ENCODE results near the gene KDM2B.

DNA sequence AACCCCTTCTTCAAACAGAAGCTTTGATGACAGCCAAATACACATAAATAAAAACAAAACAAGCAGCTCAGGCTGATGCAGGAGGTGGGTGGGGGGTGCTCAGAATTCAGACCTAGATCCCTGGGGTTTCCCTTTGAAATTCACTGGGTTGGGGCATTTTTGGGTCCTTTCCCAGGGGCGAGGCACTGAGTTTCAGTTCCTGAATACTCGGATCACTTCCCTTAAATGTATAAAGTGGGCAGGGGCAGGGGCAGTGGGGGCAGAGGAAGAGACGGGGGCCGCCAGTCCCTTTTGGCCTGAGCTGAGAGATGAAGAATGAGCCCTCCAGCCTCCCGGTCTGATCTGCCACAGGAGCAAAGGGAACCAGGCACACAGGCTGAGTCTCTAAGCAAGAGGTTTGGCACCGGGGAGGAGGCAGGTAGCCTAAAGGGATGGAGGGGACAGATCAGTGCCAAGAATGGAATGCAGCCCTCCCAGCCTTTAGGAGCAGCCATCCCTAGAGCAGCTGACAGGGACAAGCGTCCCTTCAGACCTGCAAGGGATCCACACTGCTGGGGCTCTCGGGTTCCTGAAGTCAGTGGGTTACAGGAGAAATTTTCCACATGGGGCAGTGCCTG lies 20.3 kb downstream of the KDM2B start:
- TF ChIP-seq POLR2AphosphoS5 (IDR thresholded peaks at IDR 0.05; ENCODE audit: borderline replicate concordance, low read depth, low read length), result no peak
- no peak for TF ChIP-seq EZH2 (IDR thresholded peaks at IDR 0.05)

Measured in SK-N-MC (cell line).